ENCODE results near the gene ULBP1.
"Not testable (repeated sequence)": the region's sequence is repeated elsewhere in the genome, so short reads cannot be mapped to it uniquely, and the experiment has no call there.

ULBP1 gene

DNA sequence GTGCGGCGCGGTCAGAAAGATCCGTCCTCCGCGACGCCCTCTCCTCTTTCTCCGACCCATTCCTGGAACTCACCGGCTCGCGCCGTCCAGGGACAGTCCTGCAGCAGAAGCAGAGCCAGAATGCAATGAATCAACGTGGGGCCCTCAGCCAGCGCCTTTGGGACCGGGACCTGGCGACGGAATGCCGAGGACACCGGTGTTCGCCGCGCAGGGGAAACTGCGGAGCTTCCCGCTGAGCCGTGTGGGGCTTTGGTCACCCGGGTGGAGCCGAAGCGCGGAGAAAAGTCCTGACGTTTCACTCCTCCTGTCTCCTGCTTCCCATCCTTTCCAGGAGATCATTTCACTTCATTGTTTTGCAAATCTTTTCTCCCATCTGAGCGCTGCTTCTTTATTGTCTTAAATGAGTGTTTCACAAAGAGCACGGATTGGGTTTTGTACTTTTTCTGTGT lies 26.5 kb downstream of the ULBP1 start:
- no peak overlapping the region; the same call in 1 of the 2 replicates for H3K4me3 ChIP-seq (ENCODE audit: low read depth, low read length)
- TF ChIP-seq, protein P1, sequence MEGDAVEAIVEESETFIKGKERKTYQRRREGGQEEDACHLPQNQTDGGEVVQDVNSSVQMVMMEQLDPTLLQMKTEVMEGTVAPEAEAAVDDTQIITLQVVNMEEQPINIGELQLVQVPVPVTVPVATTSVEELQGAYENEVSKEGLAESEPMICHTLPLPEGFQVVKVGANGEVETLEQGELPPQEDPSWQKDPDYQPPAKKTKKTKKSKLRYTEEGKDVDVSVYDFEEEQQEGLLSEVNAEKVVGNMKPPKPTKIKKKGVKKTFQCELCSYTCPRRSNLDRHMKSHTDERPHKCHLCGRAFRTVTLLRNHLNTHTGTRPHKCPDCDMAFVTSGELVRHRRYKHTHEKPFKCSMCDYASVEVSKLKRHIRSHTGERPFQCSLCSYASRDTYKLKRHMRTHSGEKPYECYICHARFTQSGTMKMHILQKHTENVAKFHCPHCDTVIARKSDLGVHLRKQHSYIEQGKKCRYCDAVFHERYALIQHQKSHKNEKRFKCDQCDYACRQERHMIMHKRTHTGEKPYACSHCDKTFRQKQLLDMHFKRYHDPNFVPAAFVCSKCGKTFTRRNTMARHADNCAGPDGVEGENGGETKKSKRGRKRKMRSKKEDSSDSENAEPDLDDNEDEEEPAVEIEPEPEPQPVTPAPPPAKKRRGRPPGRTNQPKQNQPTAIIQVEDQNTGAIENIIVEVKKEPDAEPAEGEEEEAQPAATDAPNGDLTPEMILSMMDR (IDR thresholded peaks at IDR 0.05; ENCODE audit: low read depth, low read length, missing control alignments): no peak
- no peak for DNase-seq (ENCODE audit: low read depth)

DNA sequence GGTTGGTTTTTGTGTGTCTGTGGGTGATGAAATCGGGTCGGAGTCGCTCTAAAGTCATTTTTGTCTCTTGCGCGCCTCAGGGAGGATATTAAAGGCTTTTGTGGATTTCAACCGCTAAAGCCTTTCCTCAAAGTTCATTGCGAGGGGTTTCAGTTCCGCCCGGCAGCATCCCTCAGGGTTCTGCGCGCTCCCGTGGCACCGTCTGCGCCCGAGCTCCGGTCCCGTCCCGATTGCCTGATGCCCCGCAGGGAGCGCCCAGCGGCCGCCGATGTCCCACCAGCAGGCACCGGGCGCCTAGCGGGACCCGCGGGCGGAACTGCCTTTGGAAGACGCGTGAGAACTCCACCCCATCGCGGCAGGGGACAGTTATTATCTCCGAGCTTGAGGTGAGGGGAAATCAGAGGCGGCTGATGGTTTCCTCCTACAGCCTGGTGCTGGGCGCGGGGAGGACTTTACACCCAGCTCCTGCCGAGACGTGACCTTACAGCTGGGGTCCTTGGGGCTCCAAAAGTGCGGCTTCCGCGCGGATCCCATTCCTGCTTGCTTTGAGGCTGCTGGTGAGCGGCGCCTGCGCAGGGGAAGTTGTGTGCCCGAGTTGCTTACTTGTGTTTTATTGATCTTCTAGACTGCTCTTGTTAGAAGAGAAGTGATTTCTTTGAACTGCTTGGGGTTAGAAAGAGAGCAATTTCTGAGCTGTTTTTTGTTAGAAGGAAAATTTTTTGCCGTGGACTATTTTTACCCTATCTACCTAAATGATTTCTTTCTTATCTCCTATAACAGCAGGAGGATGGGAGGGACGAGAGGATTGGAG lies 27.1 kb downstream of the ULBP1 start:
- TF ChIP-seq, protein P1 (IDR thresholded peaks at IDR 0.05; ENCODE audit: low read depth, low read length, missing control alignments): no peak
- no peak for DNase-seq (ENCODE audit: low read depth)
- H3K4me3 ChIP-seq (ENCODE audit: low read depth, low read length): no peak overlapping the region; the same call in none of the 2 replicates

DNA sequence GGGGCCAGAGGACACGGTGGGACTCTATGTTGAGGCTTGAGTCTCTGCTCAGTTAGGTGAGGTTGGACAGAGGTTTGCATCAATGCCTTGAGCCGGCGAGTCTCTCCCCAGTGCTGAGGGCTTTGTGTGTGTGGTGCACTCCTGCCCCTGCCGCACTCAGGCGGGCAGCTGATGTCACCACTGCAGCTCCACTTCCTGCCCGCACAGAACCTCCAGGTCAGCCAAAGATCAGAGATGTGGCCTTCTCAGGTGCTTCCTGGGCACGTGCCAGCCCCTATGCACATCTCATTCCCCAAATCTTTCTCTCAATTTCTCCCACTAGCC lies 27.7 kb downstream of the ULBP1 start:
- not testable (repeated sequence) for H3K4me3 ChIP-seq (ENCODE audit: low read depth, low read length); DNase-seq (ENCODE audit: low read depth)

DNA sequence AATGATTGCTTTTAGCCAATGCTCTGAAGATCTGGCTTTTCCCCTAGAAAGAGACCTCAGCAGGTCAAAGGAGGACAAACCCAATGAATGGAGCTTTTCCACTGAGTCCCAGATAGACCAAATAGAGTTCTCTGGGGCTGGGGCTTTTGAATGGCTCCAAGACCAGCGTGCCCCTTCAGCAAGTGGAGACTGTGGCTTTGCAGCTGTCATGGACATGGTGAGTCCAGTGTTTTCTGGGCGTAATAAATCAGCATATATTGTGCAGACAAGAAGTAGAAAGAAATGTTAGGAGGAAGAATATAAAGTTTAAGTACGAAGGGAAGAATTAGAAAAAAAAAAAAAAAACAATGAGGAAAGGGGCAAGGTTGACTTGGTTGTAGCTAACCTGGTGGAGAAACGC lies 28.1 kb downstream of the ULBP1 start:
- TF ChIP-seq, protein P1 (IDR thresholded peaks at IDR 0.05; ENCODE audit: low read depth, low read length, missing control alignments): no peak
- no peak for DNase-seq (ENCODE audit: low read depth)
- no peak overlapping the region for H3K4me3 ChIP-seq (ENCODE audit: low read depth, low read length)

DNA sequence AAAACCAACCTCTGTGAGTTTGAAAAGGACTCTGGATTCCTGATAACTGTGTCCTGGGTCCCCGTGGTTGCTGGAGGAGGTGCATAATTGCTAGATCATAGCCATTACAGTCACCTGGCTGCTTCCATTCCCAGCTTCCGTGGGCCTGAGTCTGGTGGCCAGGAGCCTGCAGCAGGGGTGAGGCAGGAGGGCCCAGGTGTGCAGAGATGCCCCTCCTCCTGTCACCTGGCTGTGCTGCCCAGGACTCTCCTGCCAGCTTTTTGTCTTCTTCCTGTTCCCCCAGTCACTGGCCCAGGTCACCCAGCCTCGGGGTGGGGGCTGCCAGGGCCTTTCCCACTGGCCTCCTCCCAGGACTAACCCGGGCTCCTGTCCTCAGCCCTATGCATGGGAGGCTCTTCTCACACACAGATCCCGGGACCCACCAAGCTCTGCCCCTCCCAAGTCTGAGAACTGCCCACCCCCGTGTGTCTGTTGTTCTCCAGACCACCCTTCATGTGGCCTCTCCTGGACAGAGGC lies 31.6 kb downstream of the ULBP1 start:
- no peak overlapping the region for H3K4me3 ChIP-seq (ENCODE audit: low read depth, low read length)
- TF ChIP-seq, protein P1 (IDR thresholded peaks at IDR 0.05; ENCODE audit: low read depth, low read length, missing control alignments): no peak
- DNase-seq (ENCODE audit: low read depth): no peak

DNA sequence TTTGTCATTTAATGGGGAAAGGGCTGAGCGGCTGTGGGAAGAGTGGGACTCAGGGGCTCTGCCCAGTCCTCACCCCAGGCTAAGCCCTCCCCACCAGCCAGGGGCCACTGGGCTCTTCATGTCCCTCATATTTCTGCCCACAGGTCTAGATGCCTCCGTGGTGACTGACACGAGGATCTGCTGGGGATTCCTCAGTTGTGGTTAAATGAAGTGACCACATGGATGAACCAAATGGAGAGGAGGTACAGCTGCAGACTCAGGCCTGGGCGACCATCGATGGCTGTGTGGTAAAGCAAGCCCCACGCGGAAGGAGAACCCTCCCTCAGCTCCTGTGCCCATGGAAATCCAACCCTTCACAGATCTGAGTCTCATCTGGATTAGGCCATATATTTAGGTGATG lies 32.2 kb downstream of the ULBP1 start:
- TF ChIP-seq, protein P1 (IDR thresholded peaks at IDR 0.05; ENCODE audit: low read depth, low read length, missing control alignments): no peak
- H3K4me3 ChIP-seq (ENCODE audit: low read depth, low read length): no peak overlapping the region
- no peak for DNase-seq (ENCODE audit: low read depth)

DNA sequence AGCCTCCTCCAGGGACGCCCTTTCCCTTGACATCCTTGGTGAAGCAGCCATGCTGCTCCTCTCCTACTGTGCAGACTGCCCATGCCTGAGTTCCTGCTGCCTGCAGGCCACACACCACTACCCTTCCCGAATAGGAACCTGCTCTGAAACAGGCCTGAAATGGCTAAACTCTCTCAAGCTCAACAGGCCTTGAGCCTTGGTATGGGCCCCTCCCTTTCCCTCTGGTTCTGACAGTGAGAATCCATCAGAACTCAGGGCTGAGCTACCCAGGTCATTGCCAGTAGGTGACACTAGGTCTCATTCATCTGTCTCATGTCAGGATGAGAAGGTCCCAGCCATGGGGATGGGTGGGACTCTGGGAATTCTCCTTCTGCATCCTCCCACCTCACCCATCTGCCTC lies 35.9 kb downstream of the ULBP1 start:
- no peak for DNase-seq (ENCODE audit: low read depth)
- TF ChIP-seq, protein P1 (IDR thresholded peaks at IDR 0.05; ENCODE audit: low read depth, low read length, missing control alignments): no peak
- no peak overlapping the region for H3K4me3 ChIP-seq (ENCODE audit: low read depth, low read length)
